Activated CD8-positive, alpha-beta memory T cell treated with anti-CD3 and anti-CD28 coated beads, Interleukin-2, amount 50 U/mL, for 24 hours (primary cell): ENCODE data around the gene FCHO2.
"Not testable (repeated sequence)": the region's sequence is repeated elsewhere in the genome, so short reads cannot be mapped to it uniquely, and the experiment has no call there.

ENCODE experiments used
- DNase-seq: peaks from one replicate; pipeline ENCODE4 v3.0.0-alpha.2; 2020; ENCODE audit errors: extremely low read depth

The FCHO2 gene

GRCh38 chr5:72956324-72957140 is 691 bp downstream of the FCHO2 start:
- DNase-seq, result no peak

GRCh38 chr5:72957337-72957736 is 1.5 kb downstream of the FCHO2 start:
- DNase-seq, result no peak

GRCh38 chr5:72959257-72959656 is 3.4 kb downstream of the FCHO2 start:
- DNase-seq, result no peak

GRCh38 chr5:72974481-72974880 is 18.6 kb downstream of the FCHO2 start:
- DNase-seq, result not testable (repeated sequence)

GRCh38 chr5:72976810-72977209 is 21.0 kb downstream of the FCHO2 start:
- DNase-seq, result not testable (repeated sequence)

GRCh38 chr5:72985719-72986118 is 29.9 kb downstream of the FCHO2 start:
- DNase-seq, result no peak

GRCh38 chr5:72988769-72989168 is 32.9 kb downstream of the FCHO2 start:
- no peak for DNase-seq

- no peak for DNase-seq
Measured at GRCh38 chr5:72991394-72991793, 35.6 kb downstream of the FCHO2 start.

GRCh38 chr5:72994578-72994977 is 38.7 kb downstream of the FCHO2 start:
- no peak for DNase-seq

- no peak for DNase-seq
Measured at GRCh38 chr5:72996632-72997031, 40.8 kb downstream of the FCHO2 start.

GRCh38 chr5:72999916-73000315 is 44.1 kb downstream of the FCHO2 start:
- no peak for DNase-seq

GRCh38 chr5:73005886-73006285 is 50.0 kb downstream of the FCHO2 start:
- no peak for DNase-seq

- DNase-seq, result no peak
Measured at GRCh38 chr5:73007051-73007450, 51.2 kb downstream of the FCHO2 start.

GRCh38 chr5:73008831-73009230 is 53.0 kb downstream of the FCHO2 start:
- DNase-seq, result no peak

- DNase-seq, result not testable (repeated sequence)
Measured at GRCh38 chr5:73011612-73012011, 55.8 kb downstream of the FCHO2 start.

GRCh38 chr5:73018892-73019291 is 63.1 kb downstream of the FCHO2 start:
- no peak for DNase-seq

- no peak for DNase-seq
Measured at GRCh38 chr5:73019766-73020165, 63.9 kb downstream of the FCHO2 start.

- no peak for DNase-seq
Measured at GRCh38 chr5:73022471-73023169, 66.8 kb downstream of the FCHO2 start.

- DNase-seq, result not testable (repeated sequence)
Measured at GRCh38 chr5:73024946-73025544, 69.2 kb downstream of the FCHO2 start.

GRCh38 chr5:73027361-73027760 is 71.5 kb downstream of the FCHO2 start:
- DNase-seq, result no peak

GRCh38 chr5:73027816-73028215 is 72.0 kb downstream of the FCHO2 start:
- no peak for DNase-seq

GRCh38 chr5:73028991-73029595 is 73.3 kb downstream of the FCHO2 start:
- DNase-seq, result no peak
